OCI-M2 (cell line): ENCODE measurements around the gene KRT85.
"Not testable (repeated sequence)": the region's sequence is repeated elsewhere in the genome, so short reads cannot be mapped to it uniquely, and the experiment has no call there.

Experiments used
- DNase-seq: peaks from one replicate; lab custom pipeline; 2025; ENCODE audit not compliant: unreplicated experiment; lab: John Stamatoyannopoulos, UW

Gene KRT85

GRCh38 chr12:52350786-52351185 is 16.5 kb downstream of the KRT85 start:
- DNase-seq, result no peak

GRCh38 chr12:52350021-52350620 is 17.2 kb downstream of the KRT85 start:
- DNase-seq, result no peak

GRCh38 chr12:52349196-52349595 is 18.1 kb downstream of the KRT85 start:
- no peak for DNase-seq

GRCh38 chr12:52347551-52348510 is 19.4 kb downstream of the KRT85 start:
- DNase-seq, result no peak

- DNase-seq, result no peak
These were observed 20.3 kb downstream of the KRT85 start for GRCh38 chr12:52347016-52347415.

- no peak for DNase-seq
These were observed 20.7 kb downstream of the KRT85 start for GRCh38 chr12:52346593-52346992.

- DNase-seq, result not testable (repeated sequence)
These were observed 22.2 kb downstream of the KRT85 start for GRCh38 chr12:52345041-52345440.

- no peak for DNase-seq
These were observed 23.2 kb downstream of the KRT85 start for GRCh38 chr12:52344111-52344510.

- no peak for DNase-seq
These were observed 23.7 kb downstream of the KRT85 start for GRCh38 chr12:52343550-52343949.

- DNase-seq, result no peak
These were observed 24.3 kb downstream of the KRT85 start for GRCh38 chr12:52342781-52343490.

GRCh38 chr12:52341066-52341580 is 26.2 kb downstream of the KRT85 start:
- no peak for DNase-seq

- DNase-seq, result no peak
These were observed 28.9 kb downstream of the KRT85 start for GRCh38 chr12:52338241-52338960.

GRCh38 chr12:52337054-52337453 is 30.2 kb downstream of the KRT85 start:
- no peak for DNase-seq

- DNase-seq, result no peak
These were observed 30.6 kb downstream of the KRT85 start for GRCh38 chr12:52336641-52337040.

- no peak for DNase-seq
These were observed 31.6 kb downstream of the KRT85 start for GRCh38 chr12:52335598-52336262.

GRCh38 chr12:52334185-52334584 is 33.1 kb downstream of the KRT85 start:
- no peak for DNase-seq

- DNase-seq, result no peak
These were observed 34.0 kb downstream of the KRT85 start for GRCh38 chr12:52333321-52333720.

GRCh38 chr12:52332381-52332780 is 34.9 kb downstream of the KRT85 start:
- DNase-seq, result no peak

GRCh38 chr12:52331833-52332232 is 35.4 kb downstream of the KRT85 start:
- DNase-seq, result no peak

GRCh38 chr12:52331039-52331438 is 36.2 kb downstream of the KRT85 start:
- DNase-seq, result no peak
